ENCODE measurements around the gene PKNOX1. TPM values are rescaled to one million over a fixed set of nuclear protein-coding genes. Genes with fewer than 3 reads are reported as not detected.
"Not testable (repeated sequence)": the region's sequence is repeated elsewhere in the genome, so short reads cannot be mapped to it uniquely, and the experiment has no call there.

The PKNOX1 gene
- total RNA-seq, 4 donors from 2014 or later, result 4.9 to 13.8 (median 8.8) TPM

DNA sequence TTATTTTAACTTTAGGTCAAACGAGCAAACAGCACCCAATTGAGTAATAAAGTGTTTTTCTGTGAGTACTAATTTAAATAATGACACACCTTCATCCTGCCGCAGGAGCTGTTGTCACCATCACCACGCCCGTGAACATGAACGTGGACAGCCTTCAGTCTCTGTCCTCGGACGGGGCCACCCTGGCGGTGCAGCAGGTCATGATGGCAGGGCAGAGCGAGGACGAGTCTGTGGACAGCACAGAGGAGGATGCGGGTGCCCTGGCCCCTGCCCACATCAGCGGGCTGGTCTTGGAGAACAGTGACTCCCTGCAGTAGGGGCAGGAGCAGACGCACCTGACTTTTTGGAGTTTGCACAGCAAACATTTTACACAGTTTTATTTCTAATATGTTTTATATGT is 55.4 kb downstream of the PKNOX1 start:
- intact Hi-C loops (cut with DNase I; ENCODE audit: low total_unique reads), result no loop called here
- DNase-seq (ENCODE audit: low spot score in 2 of 2), result no peak
- WGBS, 2 donors, result 88 to 89% methylated on average over 13 of the region's 13 CpGs
- no peak for TF ChIP-seq POLR2A (IDR thresholded peaks at IDR 0.05)
- TF ChIP-seq, protein P1, sequence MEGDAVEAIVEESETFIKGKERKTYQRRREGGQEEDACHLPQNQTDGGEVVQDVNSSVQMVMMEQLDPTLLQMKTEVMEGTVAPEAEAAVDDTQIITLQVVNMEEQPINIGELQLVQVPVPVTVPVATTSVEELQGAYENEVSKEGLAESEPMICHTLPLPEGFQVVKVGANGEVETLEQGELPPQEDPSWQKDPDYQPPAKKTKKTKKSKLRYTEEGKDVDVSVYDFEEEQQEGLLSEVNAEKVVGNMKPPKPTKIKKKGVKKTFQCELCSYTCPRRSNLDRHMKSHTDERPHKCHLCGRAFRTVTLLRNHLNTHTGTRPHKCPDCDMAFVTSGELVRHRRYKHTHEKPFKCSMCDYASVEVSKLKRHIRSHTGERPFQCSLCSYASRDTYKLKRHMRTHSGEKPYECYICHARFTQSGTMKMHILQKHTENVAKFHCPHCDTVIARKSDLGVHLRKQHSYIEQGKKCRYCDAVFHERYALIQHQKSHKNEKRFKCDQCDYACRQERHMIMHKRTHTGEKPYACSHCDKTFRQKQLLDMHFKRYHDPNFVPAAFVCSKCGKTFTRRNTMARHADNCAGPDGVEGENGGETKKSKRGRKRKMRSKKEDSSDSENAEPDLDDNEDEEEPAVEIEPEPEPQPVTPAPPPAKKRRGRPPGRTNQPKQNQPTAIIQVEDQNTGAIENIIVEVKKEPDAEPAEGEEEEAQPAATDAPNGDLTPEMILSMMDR (IDR thresholded peaks at IDR 0.05), result no peak
- no peak overlapping the region for H3K4me3 ChIP-seq (ENCODE audit: low read depth, poor library complexity, severe bottlenecking)

DNA sequence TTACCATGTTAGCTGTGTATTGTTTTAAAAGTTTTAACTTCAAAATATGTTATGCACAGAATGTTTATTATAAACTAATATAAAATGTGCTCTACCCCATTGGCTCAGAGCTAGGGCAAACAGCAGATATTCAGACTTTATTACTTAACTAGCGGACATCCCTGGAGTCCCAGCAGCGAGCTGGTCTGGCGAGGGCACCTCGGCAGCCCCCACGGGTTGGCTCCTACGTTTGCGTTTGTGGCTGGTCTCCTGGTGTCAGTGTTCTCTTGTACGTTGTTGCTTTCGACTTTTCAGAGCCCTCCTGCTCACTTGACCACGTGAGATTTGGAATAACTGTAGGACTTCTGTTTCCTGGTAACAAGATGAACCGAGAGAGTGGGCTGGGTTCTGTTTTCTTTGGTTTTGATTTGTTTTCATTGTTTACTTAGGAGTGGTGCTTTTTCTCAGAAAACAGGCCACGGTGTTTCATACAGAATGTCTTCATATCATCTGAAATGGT is 56.8 kb downstream of the PKNOX1 start:
- intact Hi-C loops (cut with DNase I; ENCODE audit: low total_unique reads), result no loop called here
- WGBS, 2 donors, result 91% methylated on average over 12 of the region's 12 CpGs
- H3K4me3 ChIP-seq (ENCODE audit: low read depth, poor library complexity, severe bottlenecking), result no peak overlapping the region
- TF ChIP-seq, protein P1 (IDR thresholded peaks at IDR 0.05), result no peak
- TF ChIP-seq POLR2A (IDR thresholded peaks at IDR 0.05), result no peak
- no peak for DNase-seq (ENCODE audit: low spot score in 2 of 2)

DNA sequence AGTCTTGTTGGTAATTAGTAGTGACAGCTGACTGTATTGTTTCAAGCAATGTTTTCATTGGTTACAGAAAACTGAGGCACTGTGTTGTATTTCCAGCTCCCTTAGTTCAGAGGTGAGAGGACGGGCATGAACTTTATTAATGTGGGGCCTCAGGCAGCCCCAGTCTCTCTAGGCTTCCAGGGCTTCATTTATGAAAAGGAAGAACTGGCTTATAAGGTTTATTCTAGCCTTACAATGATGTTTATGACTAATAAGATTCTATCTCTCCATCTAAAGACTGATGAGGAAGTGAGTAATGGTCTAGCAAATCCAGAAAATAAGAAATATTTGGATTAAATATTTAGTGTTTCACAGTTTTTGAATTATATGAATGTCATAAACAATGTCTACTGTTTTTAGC is 59.7 kb downstream of the PKNOX1 start:
- TF ChIP-seq, protein P1 (IDR thresholded peaks at IDR 0.05), result no peak
- TF ChIP-seq POLR2A (IDR thresholded peaks at IDR 0.05), result no peak
- intact Hi-C loops (cut with DNase I; ENCODE audit: low total_unique reads), result no loop called here
- no peak overlapping the region for H3K4me3 ChIP-seq (ENCODE audit: low read depth, poor library complexity, severe bottlenecking)
- 93% methylated on average over 1 of the region's 1 CpG for whole genome bisulfite sequencing, 2 donors
- no peak for DNase-seq (ENCODE audit: low spot score in 2 of 2)

DNA sequence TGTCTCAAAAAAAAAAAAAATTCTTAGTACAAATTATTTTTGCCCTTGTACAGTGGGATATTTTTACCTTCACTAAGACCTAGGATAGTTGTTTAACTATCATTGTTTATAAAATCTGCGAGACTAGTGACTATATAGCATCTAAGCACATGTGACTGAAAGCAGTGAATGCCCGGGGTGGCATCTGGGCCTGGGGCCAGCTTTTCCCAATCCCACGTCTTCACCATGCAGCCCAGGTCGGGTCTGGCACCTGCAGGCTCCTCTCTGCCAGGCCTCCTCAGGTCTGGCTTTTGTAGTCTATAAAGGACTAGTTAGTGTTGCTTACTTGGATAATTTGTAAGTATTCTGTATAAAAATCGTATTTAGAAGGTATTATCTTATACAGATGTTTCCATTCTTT is 60.5 kb downstream of the PKNOX1 start:
- DNase-seq (ENCODE audit: low spot score in 2 of 2), result no peak
- intact Hi-C loops (cut with DNase I; ENCODE audit: low total_unique reads), result no loop called here
- no peak overlapping the region for H3K4me3 ChIP-seq (ENCODE audit: low read depth, poor library complexity, severe bottlenecking)
- 72 to 77% methylated on average over 5 of the region's 5 CpGs for WGBS, 2 donors
- TF ChIP-seq, protein P1 (IDR thresholded peaks at IDR 0.05), result no peak
- TF ChIP-seq POLR2A (IDR thresholded peaks at IDR 0.05), result no peak

DNA sequence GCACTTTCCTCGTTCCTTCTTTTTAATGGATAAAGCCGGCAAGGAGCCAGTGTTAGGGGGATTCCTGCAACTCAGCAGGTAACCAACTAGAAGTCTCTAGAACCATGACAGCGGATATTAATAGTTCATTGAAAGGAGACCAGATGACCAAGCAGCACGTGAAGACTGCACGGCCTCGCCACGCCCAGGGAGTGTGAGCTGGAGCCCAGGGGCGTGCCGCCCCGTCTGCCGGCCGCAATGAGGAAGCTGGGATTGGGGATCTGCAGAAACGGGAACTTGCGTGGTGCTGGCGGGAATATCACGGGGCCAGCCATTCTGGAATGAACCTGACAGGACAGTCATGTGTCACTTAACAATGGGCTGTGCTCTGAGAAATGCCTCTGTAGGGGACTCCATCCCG is 62.5 kb downstream of the PKNOX1 start:
- intact Hi-C loops (cut with DNase I; ENCODE audit: low total_unique reads); DNase-seq (ENCODE audit: low spot score in 2 of 2); H3K4me3 ChIP-seq (ENCODE audit: low read depth, poor library complexity, severe bottlenecking): not testable (repeated sequence)
- WGBS, 2 donors, result no CpG with 5 or more reads among the region's 17 CpGs

DNA sequence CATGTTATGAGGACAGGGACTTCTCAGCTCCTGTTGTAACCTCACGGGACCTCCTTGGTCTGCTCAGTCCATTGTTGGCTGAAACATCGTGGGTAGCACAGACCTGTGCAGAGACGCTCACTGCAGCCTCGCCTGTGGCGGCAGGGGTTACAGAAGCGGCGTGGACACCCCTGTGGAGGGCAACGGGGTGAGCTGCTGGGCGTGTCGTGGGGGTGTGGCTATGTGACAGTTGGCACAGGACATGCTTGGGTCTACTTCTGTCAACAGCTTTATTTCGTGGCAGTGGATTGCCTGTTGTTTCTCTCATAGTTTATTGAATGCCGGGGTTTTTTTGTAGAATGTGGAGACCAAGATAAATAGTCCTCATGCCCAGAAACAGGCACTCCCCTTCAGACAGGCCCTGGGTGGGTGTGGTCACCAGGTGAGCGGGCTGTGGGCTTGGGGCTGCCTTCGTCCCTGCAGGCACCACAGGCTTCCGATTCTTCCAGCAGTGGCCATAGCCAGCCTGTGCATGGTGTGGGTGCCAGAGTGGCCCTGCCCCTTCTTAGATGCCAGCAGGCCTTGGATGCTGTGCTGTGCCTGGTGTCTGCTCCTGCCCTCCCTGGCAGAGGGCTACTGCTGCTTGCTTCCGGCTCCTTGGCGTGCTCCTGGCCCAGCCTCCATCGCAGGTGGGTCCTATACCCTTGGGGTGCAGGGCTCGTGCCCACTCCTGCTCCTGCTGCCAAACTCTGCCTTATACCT is 63.7 kb downstream of the PKNOX1 start:
- H3K4me3 ChIP-seq (ENCODE audit: low read depth, poor library complexity, severe bottlenecking), result not testable (repeated sequence)

DNA sequence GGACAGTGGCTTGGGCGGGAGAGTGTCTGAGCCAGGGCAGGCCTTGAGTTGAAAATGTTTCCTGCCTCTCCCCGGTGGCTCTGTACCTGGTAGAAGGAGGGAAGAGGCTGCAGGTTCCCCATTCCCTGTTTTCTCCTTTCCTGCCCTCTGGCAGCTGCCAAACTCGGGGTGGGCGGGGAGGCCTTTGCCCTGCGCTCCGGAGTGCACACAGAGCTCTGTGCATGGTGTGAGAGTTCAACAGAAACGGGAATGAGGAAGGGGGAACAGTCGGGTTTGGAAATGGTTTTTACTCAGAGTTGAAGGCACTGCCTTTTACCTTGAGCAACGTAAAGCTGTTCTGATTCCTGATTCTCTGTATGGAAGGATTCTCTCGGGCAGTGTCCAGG is 64.3 kb downstream of the PKNOX1 start:
- WGBS, 2 donors, result 53% methylated on average over 6 of the region's 10 CpGs; no CpG with 5 or more reads in 1 of the 2 donors
- intact Hi-C loops (cut with DNase I; ENCODE audit: low total_unique reads); H3K4me3 ChIP-seq (ENCODE audit: low read depth, poor library complexity, severe bottlenecking); DNase-seq (ENCODE audit: low spot score in 2 of 2): not testable (repeated sequence)

More for the DNA sequence above, 63.7 kb downstream of the PKNOX1 start:
- DNase-seq (ENCODE audit: low spot score in 2 of 2); intact Hi-C loops (cut with DNase I; ENCODE audit: low total_unique reads): not testable (repeated sequence)
- 81% methylated on average over 10 of the region's 19 CpGs; no CpG with 5 or more reads in 1 of the 2 donors for WGBS, 2 donors

DNA sequence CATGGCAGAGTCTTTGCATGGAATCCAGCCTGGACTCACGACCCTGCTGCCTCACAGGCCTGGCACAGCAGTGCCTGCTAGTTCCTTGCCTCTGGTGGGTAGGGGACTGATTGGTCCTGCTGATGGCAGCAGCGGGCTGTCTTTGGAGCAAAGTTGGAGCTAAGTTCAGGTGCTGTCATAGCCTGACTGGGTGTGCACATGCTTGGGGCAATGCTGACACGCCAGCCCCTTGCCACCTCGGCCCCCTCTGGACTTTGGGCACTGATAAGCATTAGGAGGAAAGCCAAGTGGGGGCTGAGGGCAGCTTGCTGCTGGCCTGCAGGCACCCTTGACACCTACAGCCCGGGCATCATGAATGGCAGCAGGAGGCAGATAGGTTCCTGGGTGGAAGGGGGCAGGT is 67.8 kb downstream of the PKNOX1 start:
- DNase-seq (ENCODE audit: low spot score in 2 of 2); H3K4me3 ChIP-seq (ENCODE audit: low read depth, poor library complexity, severe bottlenecking); intact Hi-C loops (cut with DNase I; ENCODE audit: low total_unique reads): not testable (repeated sequence)
- WGBS, 2 donors, result 40 to 71% methylated on average over 2 to 3 of the region's 5 CpGs

DNA sequence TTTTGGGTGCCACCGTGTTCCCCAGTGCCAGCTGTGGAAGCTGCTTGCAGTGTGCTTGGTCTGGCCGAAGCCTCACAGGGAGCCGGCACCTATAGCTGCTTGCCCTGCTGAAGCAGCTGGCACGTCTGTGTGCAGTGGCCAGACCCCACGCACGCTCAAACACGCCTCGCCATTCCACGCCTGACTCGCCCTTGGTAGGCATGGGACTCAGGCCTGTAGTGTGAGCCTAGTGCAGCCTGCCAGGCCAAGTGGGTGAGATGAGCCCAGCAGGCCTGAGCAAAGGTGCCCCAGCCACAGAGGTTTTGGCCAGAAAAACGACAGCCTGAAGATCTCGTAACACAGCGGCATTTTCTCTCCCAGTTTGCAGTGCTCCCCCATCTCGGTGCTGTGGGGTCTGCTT is 68.9 kb downstream of the PKNOX1 start:
- 85 to 89% methylated on average over 3 to 4 of the region's 14 CpGs for WGBS, 2 donors
- intact Hi-C loops (cut with DNase I; ENCODE audit: low total_unique reads); DNase-seq (ENCODE audit: low spot score in 2 of 2); H3K4me3 ChIP-seq (ENCODE audit: low read depth, poor library complexity, severe bottlenecking): not testable (repeated sequence)

DNA sequence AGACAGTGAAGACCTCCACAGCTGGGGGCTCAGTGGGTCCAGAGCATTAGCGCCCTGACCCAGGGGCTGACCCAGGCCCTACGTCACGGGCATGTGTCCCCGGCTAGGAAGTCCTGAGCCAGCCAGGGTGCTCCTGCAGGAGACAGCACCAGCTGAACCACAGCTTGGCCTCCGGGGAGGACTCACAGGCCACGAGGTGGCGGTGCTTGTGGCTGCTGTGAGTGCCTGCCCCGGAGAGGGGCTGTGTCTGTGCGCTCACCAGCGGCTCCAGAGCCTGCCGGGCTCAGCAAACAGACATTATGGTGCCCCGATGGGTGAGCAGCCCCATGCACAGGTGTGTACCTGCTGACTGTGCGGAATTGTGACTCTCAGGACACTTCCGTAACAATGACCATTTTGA is 70.2 kb downstream of the PKNOX1 start:
- DNase-seq (ENCODE audit: low spot score in 2 of 2); intact Hi-C loops (cut with DNase I; ENCODE audit: low total_unique reads); H3K4me3 ChIP-seq (ENCODE audit: low read depth, poor library complexity, severe bottlenecking): not testable (repeated sequence)
- 87% methylated on average over 3 of the region's 14 CpGs; no CpG with 5 or more reads in 1 of the 2 donors for WGBS, 2 donors
